NT2/D1 (cell line): ENCODE measurements around the gene BABAM2.

Source experiments
- DNase-seq: peaks from one replicate; pipeline ENCODE4 v3.0.0-alpha.2; 2011; ENCODE audit warnings: low read depth, low spot score
- H3K27me3 ChIP-seq: 2 replicates; pipeline ENCODE4 v1.6.0; 2011; ENCODE audit warnings: mild to moderate bottlenecking; ENCODE audit not compliant: insufficient read length, insufficient read depth
- H3K36me3 ChIP-seq: 2 replicates; pipeline ENCODE4 v1.6.1; 2011; ENCODE audit warnings: mild to moderate bottlenecking, low read length, mixed read lengths; ENCODE audit not compliant: insufficient read depth, insufficient read length
- H3K4me1 ChIP-seq: 2 replicates; pipeline ENCODE4 v1.5.1; 2011; ENCODE audit not compliant: insufficient read depth, insufficient read length
- H3K4me3 ChIP-seq: 2 replicates; pipeline ENCODE4 v1.5.1; 2011; ENCODE audit warnings: low read depth; ENCODE audit not compliant: insufficient read length
- H3K9ac ChIP-seq: 2 replicates; pipeline ENCODE4 v1.6.0; 2011; ENCODE audit warnings: low read depth; ENCODE audit not compliant: insufficient read length
- H3K9me3 ChIP-seq: 2 replicates; pipeline ENCODE4 v1.5.1; 2011; ENCODE audit warnings: mild to moderate bottlenecking, low read length; ENCODE audit not compliant: insufficient read depth
- SUZ12 ChIP-seq: IDR thresholded peaks from 2 replicates; pipeline ENCODE4 v1.6.1; 2011; ENCODE audit not compliant: insufficient read length, insufficient read depth; ENCODE audit errors: extremely low read depth
- YY1 ChIP-seq: IDR thresholded peaks from 2 replicates; pipeline ENCODE4 v1.6.1; 2011; ENCODE audit not compliant: insufficient read length, insufficient read depth
- ZNF274 ChIP-seq: IDR thresholded peaks from 2 replicates; pipeline ENCODE4 v1.6.1; 2011; ENCODE audit warnings: mild to moderate bottlenecking, low read depth, low read length

Gene BABAM2

GRCh38 chr2:28083476-28083875 is 192.9 kb downstream of the BABAM2 start:
- no peaks in the 10 kb centered on the region for H3K27me3 ChIP-seq
- DNase-seq, result no peak
- no peak for TF ChIP-seq SUZ12
- no peak for TF ChIP-seq ZNF274
- no peak for TF ChIP-seq YY1
- no peaks in the 10 kb centered on the region for H3K9me3 ChIP-seq
- H3K9ac ChIP-seq, result no peak overlapping the region
- H3K36me3 ChIP-seq, result no peaks in the 10 kb centered on the region
- H3K4me3 ChIP-seq, result no peak overlapping the region
- H3K4me1 ChIP-seq, result no peaks in the 10 kb centered on the region

- no peak overlapping the region for H3K4me3 ChIP-seq
- no peaks in the 10 kb centered on the region for H3K36me3 ChIP-seq
- DNase-seq, result no peak
- no peaks in the 10 kb centered on the region for H3K27me3 ChIP-seq
- no peaks in the 10 kb centered on the region for H3K4me1 ChIP-seq
- no peak overlapping the region for H3K9ac ChIP-seq
- TF ChIP-seq SUZ12 (no peak), ZNF274 (no peak), YY1 (no peak)
- H3K9me3 ChIP-seq, result no peaks in the 10 kb centered on the region
Observed at GRCh38 chr2:28084564-28084963, 194.0 kb downstream of the BABAM2 start.

GRCh38 chr2:28085201-28085600 is 194.7 kb downstream of the BABAM2 start:
- Histone ChIP-seq H3K9me3 (no peaks in the 10 kb centered on the region), H3K9ac (no peak overlapping the region), H3K27me3 (no peaks in the 10 kb centered on the region), H3K36me3 (no peaks in the 10 kb centered on the region), H3K4me3 (no peak overlapping the region), H3K4me1 (no peaks in the 10 kb centered on the region)
- DNase-seq, result no peak
- TF ChIP-seq YY1, result no peak
- no peak for TF ChIP-seq ZNF274
- no peak for TF ChIP-seq SUZ12

- DNase-seq, result no peak
- no peak for TF ChIP-seq SUZ12
- no peak for TF ChIP-seq YY1
- no peak for TF ChIP-seq ZNF274
Observed at GRCh38 chr2:28086611-28087010, 196.1 kb downstream of the BABAM2 start.

GRCh38 chr2:28088970-28089369 is 198.4 kb downstream of the BABAM2 start:
- no peak for DNase-seq
- H3K36me3 ChIP-seq, result no peaks in the 10 kb centered on the region
- TF ChIP-seq SUZ12 (no peak), YY1 (no peak), ZNF274 (no peak)
- no peak overlapping the region for H3K9ac ChIP-seq
- no peaks in the 10 kb centered on the region for H3K9me3 ChIP-seq
- no peaks in the 10 kb centered on the region for H3K4me1 ChIP-seq
- no peaks in the 10 kb centered on the region for H3K27me3 ChIP-seq
- H3K4me3 ChIP-seq, result no peak overlapping the region

More at GRCh38 chr2:28086611-28087010, 196.1 kb downstream of the BABAM2 start:
- Histone ChIP-seq H3K9ac (no peak overlapping the region), H3K9me3 (no peaks in the 10 kb centered on the region), H3K4me3 (no peak overlapping the region), H3K27me3 (no peaks in the 10 kb centered on the region), H3K36me3 (no peaks in the 10 kb centered on the region), H3K4me1 (no peaks in the 10 kb centered on the region)

- Histone ChIP-seq H3K36me3 (no peaks in the 10 kb centered on the region), H3K9me3 (no peaks in the 10 kb centered on the region), H3K4me1 (no peaks in the 10 kb centered on the region), H3K9ac (no peak overlapping the region), H3K27me3 (no peaks in the 10 kb centered on the region), H3K4me3 (no peak overlapping the region)
- no peak for DNase-seq
- TF ChIP-seq SUZ12, result no peak
- TF ChIP-seq ZNF274, result no peak
- TF ChIP-seq YY1, result no peak
Observed at GRCh38 chr2:28089486-28089885, 199.0 kb downstream of the BABAM2 start.

GRCh38 chr2:28093308-28093707 is 202.8 kb downstream of the BABAM2 start:
- H3K4me1 ChIP-seq, result no peaks in the 10 kb centered on the region
- H3K36me3 ChIP-seq, result no peaks in the 10 kb centered on the region
- H3K9ac ChIP-seq, result no peak overlapping the region
- TF ChIP-seq YY1 (no peak), SUZ12 (no peak), ZNF274 (no peak)
- no peaks in the 10 kb centered on the region for H3K9me3 ChIP-seq
- DNase-seq, result no peak
- no peak overlapping the region for H3K4me3 ChIP-seq
- H3K27me3 ChIP-seq, result no peaks in the 10 kb centered on the region
